GM06990 (cell line): ENCODE measurements around the gene MRGPRE.

Experiments used
- DNase-seq: peaks from one replicate; pipeline ENCODE4 v3.0.0-alpha.2; 2011; ENCODE audit not compliant: insufficient read length; ENCODE audit errors: extremely low read depth
- H3K27me3 ChIP-seq: replicated peaks from 2 replicates; pipeline ENCODE4 v1.6.0; 2011; ENCODE audit warnings: low read length; ENCODE audit not compliant: control insufficient read depth, insufficient read depth
- H3K36me3 ChIP-seq: 2 replicates; pipeline ENCODE4 v1.5.1; 2011; ENCODE audit warnings: low read length; ENCODE audit not compliant: control insufficient read depth, insufficient read depth
- H3K4me3 ChIP-seq: replicated peaks from 2 replicates; pipeline ENCODE4 v1.5.1; 2011; ENCODE audit warnings: low read depth, mild to moderate bottlenecking, control low read depth, low read length
- CTCF ChIP-seq: IDR thresholded peaks from 2 replicates; pipeline ENCODE4 v1.5.1; 2011; ENCODE audit warnings: low read length, control low read depth, mild to moderate bottlenecking, inconsistent platforms; ENCODE audit not compliant: insufficient read depth, poor library complexity, severe bottlenecking

Gene MRGPRE

DNA sequence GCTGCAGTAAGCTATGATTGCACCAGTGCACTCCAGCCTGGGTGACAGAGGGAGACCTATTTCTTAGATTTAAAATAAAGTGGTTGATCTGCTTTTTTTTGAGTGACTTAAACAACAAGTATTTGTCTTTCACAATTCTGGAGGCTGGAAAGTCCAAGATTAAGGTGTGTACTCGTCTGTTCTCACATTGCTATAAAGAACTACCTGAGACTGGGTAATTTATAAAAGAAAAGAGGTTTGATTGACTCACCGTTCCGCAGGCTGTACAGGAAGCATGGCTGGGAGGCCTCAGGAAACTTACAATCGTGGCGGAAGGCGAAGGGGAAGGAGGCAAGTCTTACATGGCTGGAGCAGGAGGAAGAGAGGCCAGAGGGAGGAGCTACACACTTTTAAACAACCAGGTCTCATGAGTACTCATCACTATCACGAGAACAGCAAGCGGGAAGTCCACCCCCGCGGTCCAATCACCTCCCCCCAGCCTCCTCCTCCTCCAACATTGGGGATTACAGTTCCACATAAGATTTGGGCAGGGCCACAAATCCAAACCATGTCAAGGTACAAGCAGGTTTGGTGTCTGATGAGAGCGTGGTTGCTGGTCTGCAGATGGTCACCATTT, 47.4 kb downstream of the MRGPRE start:
- DNase-seq = no peak

GRCh38 chr11:3183523-3183922, 48.7 kb downstream of the MRGPRE start:
- H3K4me3 ChIP-seq = no peak overlapping the region
- no peaks in the 10 kb centered on the region for H3K36me3 ChIP-seq
- TF ChIP-seq CTCF = no peak
- DNase-seq = no peak
- no peaks in the 10 kb centered on the region for H3K27me3 ChIP-seq

More for the DNA sequence above, 47.4 kb downstream of the MRGPRE start:
- TF ChIP-seq CTCF = no peak
- no peaks in the 10 kb centered on the region for H3K36me3 ChIP-seq
- no peak overlapping the region for H3K4me3 ChIP-seq
- no peaks in the 10 kb centered on the region for H3K27me3 ChIP-seq

DNA sequence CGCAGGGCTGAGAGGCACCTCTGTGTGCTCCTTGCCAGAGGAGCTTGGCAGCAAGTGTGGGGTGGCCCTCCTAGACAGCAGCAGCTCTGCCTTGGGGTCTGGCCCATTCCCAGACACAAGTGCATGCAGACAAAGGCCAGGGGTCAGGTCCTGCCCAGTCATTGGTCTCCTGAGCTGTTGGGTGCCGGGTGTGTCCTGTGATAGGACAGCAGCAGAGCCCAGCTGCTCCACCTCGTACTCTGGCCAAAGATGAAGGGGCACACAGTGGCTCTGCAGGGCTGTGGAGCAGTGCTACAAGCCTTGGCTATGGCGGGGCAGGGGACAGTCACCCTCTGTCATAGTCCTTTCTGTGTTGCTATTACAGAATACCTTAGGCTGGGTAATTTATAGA, 49.8 kb downstream of the MRGPRE start:
- no peaks in the 10 kb centered on the region for H3K36me3 ChIP-seq
- TF ChIP-seq CTCF = no peak
- H3K4me3 ChIP-seq = no peak overlapping the region
- H3K27me3 ChIP-seq = no peaks in the 10 kb centered on the region
- no peak for DNase-seq

- H3K4me3 ChIP-seq = no peak overlapping the region
- H3K27me3 ChIP-seq = no peaks in the 10 kb centered on the region
- DNase-seq = no peak
- no peak for TF ChIP-seq CTCF
- no peaks in the 10 kb centered on the region for H3K36me3 ChIP-seq
Observed at GRCh38 chr11:3181725-3182461, 50.3 kb downstream of the MRGPRE start.

DNA sequence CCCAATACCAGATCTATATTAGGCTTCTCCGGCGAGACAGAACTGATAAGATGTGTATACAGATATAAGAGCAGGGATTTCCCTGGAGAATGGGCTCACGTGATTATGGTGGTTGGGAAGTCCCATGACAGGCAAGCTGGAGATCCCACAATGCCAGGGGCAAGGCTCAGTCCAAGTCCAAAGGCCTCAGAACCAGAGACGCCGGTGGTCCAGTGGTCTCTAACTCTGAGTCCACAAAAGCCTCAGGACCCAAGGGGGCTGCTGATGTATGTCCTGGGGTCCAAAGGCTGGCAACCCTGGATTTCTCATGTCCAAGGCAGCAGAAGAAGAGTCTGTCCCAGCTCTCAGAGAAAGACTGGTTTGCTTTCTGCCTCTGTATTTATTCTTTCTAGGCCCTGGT, 51.3 kb downstream of the MRGPRE start:
- Histone ChIP-seq H3K4me3 (no peak overlapping the region), H3K36me3 (no peaks in the 10 kb centered on the region), H3K27me3 (no peaks in the 10 kb centered on the region)
- no peak for TF ChIP-seq CTCF
- no peak for DNase-seq
